ENCODE measurements around the gene SLC2A2.

- TF ChIP-seq CTCF (IDR thresholded peaks at IDR 0.05) (no peak), POLR2A (IDR thresholded peaks at IDR 0.05) (no peak)
These were observed 35.2 kb upstream of the SLC2A2 start for GRCh38 chr3:171061749-171062148.

Measured in ovary (tissue), 3 donors.